Spleen (tissue), 11 donors: Measurements from ENCODE around the gene ZNF92. TPM values are rescaled to one million over a fixed set of nuclear protein-coding genes. Genes with fewer than 3 reads are reported as not detected.
"Not testable (repeated sequence)": the region's sequence is repeated elsewhere in the genome, so short reads cannot be mapped to it uniquely, and the experiment has no call there.

Experiments
- DNase-seq: peaks from one replicate; pipeline ENCODE4 v3.0.0-alpha.2; 2020
- H3K27ac ChIP-seq, 8 donors: fragments of 200-600 bp; sonication (generic) in 7 of 8; 1 replicate in 4 of 8; 2 replicates in 4 of 8; pipeline versions ENCODE4 v1.5.0 to v1.8.0; 2016 to 2021; ENCODE audit warnings: inconsistent platforms in 4 of 8, mild to moderate bottlenecking in 4 of 8, moderate library complexity in 1 of 8
- H3K27me3 ChIP-seq, 7 donors: fragments of 200-600 bp; sonication (generic) in 6 of 7; replicated peaks in 1 of 7; 1 replicate in 4 of 7; 2 replicates in 3 of 7; pipeline versions ENCODE4 v1.5.0 to v1.8.0; 2016 to 2021; ENCODE audit warnings: inconsistent platforms in 3 of 7, mild to moderate bottlenecking in 1 of 7
- H3K36me3 ChIP-seq, 6 donors: fragments of 200-600 bp; sonication (generic) in 5 of 6; 1 replicate in 4 of 6; 2 replicates in 2 of 6; pipeline versions ENCODE4 v1.5.0 to v1.8.0; 2016 to 2021; ENCODE audit warnings: inconsistent platforms in 2 of 6
- H3K4me1 ChIP-seq, 6 donors: fragments of 200-600 bp; sonication (generic) in 5 of 6; 1 replicate in 3 of 6; 2 replicates in 3 of 6; pipeline versions ENCODE4 v1.5.0 to v1.8.0; 2016 to 2021; ENCODE audit warnings: inconsistent platforms in 3 of 6
- H3K4me3 ChIP-seq, 8 donors: fragments of 200-600 bp; sonication (generic) in 7 of 8; 1 replicate in 4 of 8; 2 replicates in 4 of 8; pipeline versions ENCODE4 v1.5.0 to v1.8.0; 2016 to 2021; ENCODE audit warnings: inconsistent platforms in 4 of 8, mild to moderate bottlenecking in 4 of 8, moderate library complexity in 2 of 8
- H3K9me3 ChIP-seq, 8 donors: fragments of 200-600 bp; sonication (generic) in 7 of 8; 1 replicate in 4 of 8; 2 replicates in 4 of 8; pipeline versions ENCODE4 v1.5.0 to v1.8.0; 2016 to 2021; ENCODE audit warnings: inconsistent platforms in 4 of 8
- CTCF ChIP-seq, 11 experiments: fragments of 200-600 bp in 7 of 11; fragments of 450-650 bp in 4 of 11; sonication (generic) in 4 of 11; IDR thresholded peaks in 8 of 11; conservative IDR thresholded peaks in 3 of 11; 1 replicate in 7 of 11; 2 replicates in 4 of 11; pipeline versions ENCODE4 v1.4.0 to v1.8.0; 2016 to 2021; ENCODE audit warnings: antibody characterized with exemption in 11 of 11, inconsistent platforms in 4 of 11, mild to moderate bottlenecking in 1 of 11
- POLR2A ChIP-seq, 3 donors: fragments of 450-650 bp; IDR thresholded peaks; one replicate each; pipeline ENCODE4 v1.5.1; 2017; ENCODE audit warnings: antibody characterized with exemption in 3 of 3, mild to moderate bottlenecking in 1 of 3
- POLR2AphosphoS5 ChIP-seq, 3 donors: sonication (generic); formaldehyde crosslinking; IDR thresholded peaks; one replicate each; pipeline ENCODE4 v1.5.1; 2017; ENCODE audit warnings: antibody characterized with exemption in 3 of 3
- WGBS, 5 donors: extraction: QIAGEN DNeasy Blood & Tissue Kit in 3 of 5; methylation state at CpG; one replicate each; pipeline versions ENCODE4 v1.1.5 to v1.1.7; 2013 to 2018; 5-methylcytosine and 5-hydroxymethylcytosine counted together
- intact Hi-C: fragments of 100-400 bp; cut with DNase I; formaldehyde crosslinking; loops from one replicate; pipeline ENCODE4 v1.15.0; 2023; ENCODE audit warnings: low total_unique reads
- polyA plus RNA-seq, 3 donors: library from polyadenylated mRNA; stranded (reverse); fragments of 200-250 nt; gene quantifications; one replicate each; pipeline ENCODE4 v1.2.1, GENCODE V29; 2013
- total RNA-seq, 7 donors: library from RNA; depleted of rRNA in 3 of 7; stranded (reverse); fragments of >200 nt in 3 of 7; fragmentation: NEBNext Ultra II Directional in 4 of 7; extraction: Animal tissue kit (Norgen Biotek cat#: 25700) in 4 of 7; gene quantifications; one replicate each; pipeline versions ENCODE4 v1.1.0 to v1.2.1, GENCODE V29; 2016 to 2021
- donor health status: healthy with polysubstance abuse.
- donor health status: DM: no; HTN: no; CAD: no; lungs with moderate emphysema.
- donor health status: DM: no; HTN: no; CAD: no.
- donor health status: Bipolar disorder and iron deficiency.
- donor health status: healthy.
- donor health status: DM: no; HTN: no; CAD: no.
- donor health status: DM: yes; HTN: yes; CAD: no.

ZNF92 gene
- total and polyA plus RNA-seq, 10 donors: 6.6 to 23.0 (median 14.1) TPM

DNA sequence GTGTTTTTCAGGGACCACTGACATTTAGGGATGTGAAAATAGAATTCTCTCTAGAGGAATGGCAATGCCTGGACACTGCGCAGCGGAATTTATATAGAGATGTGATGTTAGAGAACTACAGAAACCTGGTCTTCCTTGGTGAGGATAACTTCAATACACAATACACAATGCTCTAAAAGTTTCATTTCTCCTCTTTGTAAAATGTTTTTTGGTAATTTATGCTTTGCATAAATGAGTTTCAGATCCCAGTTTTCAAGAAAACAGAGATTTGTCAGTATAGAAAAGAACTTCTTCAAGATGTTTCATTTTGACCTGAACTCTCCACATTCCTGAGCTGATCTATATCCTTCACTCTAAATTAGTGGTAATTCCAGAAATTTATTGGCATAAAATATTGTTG, 14.2 kb downstream of the ZNF92 start:
- H3K27me3 ChIP-seq: no peaks in the 10 kb centered on the region
- peaks cover 0 to 9% (median 0%) of the 10 kb centered on the region in 8 donors for H3K9me3 ChIP-seq
- H3K27ac ChIP-seq: peak overlapping the region in 6 of 8 donors; percentile 10 to 59 (median 20)
- no peak overlapping the region for H3K4me3 ChIP-seq
- peaks cover 0 to 63% (median 32%) of the 10 kb centered on the region in 6 donors for H3K36me3 ChIP-seq
- TF ChIP-seq POLR2AphosphoS5 (IDR thresholded peaks at IDR 0.05) (no peak), CTCF (IDR thresholded peaks at IDR 0.05 in 8 of 11, conservative IDR thresholded peaks at IDR 0.05 in 3 of 11) (no peak), POLR2A (IDR thresholded peaks at IDR 0.05) (no peak)
- 61 to 89% (median 86%) methylated on average over 2 of the region's 2 CpGs for WGBS, 5 donors
- DNase-seq: no peak
- intact Hi-C loops: no loop called here
- H3K4me1 ChIP-seq: peaks cover 0 to 53% (median 10%) of the 10 kb centered on the region in 6 donors

- WGBS, 5 donors: 65 to 85% (median 80%) methylated on average over 4 of the region's 4 CpGs
Measured at GRCh38 chr7:65390588-65390987, 16.9 kb downstream of the ZNF92 start.

DNA sequence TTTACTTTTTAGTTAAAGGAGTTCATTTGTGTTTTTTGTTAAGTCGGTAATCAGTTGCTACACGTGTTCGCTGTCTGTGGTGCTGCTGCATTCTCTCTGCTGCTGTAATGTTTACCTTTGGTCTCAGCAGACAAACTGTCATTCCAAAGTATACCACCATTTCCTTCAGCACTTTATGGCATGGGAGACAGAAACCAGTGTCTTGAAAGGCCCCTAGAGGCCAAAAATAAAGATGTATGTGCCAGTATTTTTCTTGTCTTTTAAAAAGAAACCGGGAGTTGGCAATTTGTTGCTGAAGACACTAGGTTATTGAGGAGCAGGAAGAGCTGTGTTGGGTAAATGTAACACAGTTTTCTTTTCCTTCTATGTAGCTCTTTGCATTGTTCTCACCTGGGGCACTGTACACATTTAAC, 24.1 kb downstream of the ZNF92 start:
- WGBS, 5 donors: 92 to 98% (median 94%) methylated on average over 4 of the region's 4 CpGs
- intact Hi-C loops: no loop called here

More at GRCh38 chr7:65390588-65390987, 16.9 kb downstream of the ZNF92 start:
- TF ChIP-seq CTCF (IDR thresholded peaks at IDR 0.05 in 8 of 11, conservative IDR thresholded peaks at IDR 0.05 in 3 of 11): no peak
- no peak for TF ChIP-seq POLR2AphosphoS5 (IDR thresholded peaks at IDR 0.05)
- TF ChIP-seq POLR2A (IDR thresholded peaks at IDR 0.05): no peak
- no peaks in the 10 kb centered on the region for H3K27me3 ChIP-seq
- H3K4me3 ChIP-seq: no peak overlapping the region
- H3K36me3 ChIP-seq: peaks cover 0 to 79% (median 34%) of the 10 kb centered on the region in 6 donors
- H3K4me1 ChIP-seq: peaks cover 0 to 27% (median 9%) of the 10 kb centered on the region in 6 donors
- peaks cover 0 to 28% (median 8%) of the 10 kb centered on the region in 8 donors for H3K9me3 ChIP-seq
- intact Hi-C loops: no loop called here
- peak overlapping the region in 1 of 8 donors; percentile 25 for H3K27ac ChIP-seq
- DNase-seq: no peak

GRCh38 chr7:65398671-65399070, 25.0 kb downstream of the ZNF92 start:
- H3K27ac ChIP-seq, H3K4me3 ChIP-seq, DNase-seq, H3K4me1 ChIP-seq, intact Hi-C loops, H3K27me3 ChIP-seq: not testable (repeated sequence)
- WGBS, 5 donors: 87 to 98% (median 96%) methylated on average over 3 of the region's 3 CpGs
- Histone ChIP-seq H3K36me3 (peaks cover 2 to 83% (median 27%) of the 10 kb centered on the region in 6 donors), H3K9me3 (peaks cover 0 to 97% (median 85%) of the 10 kb centered on the region in 8 donors)

More for the DNA sequence above, 24.1 kb downstream of the ZNF92 start:
- H3K27me3 ChIP-seq: no peaks in the 10 kb centered on the region
- H3K9me3 ChIP-seq: peaks cover 0 to 92% (median 76%) of the 10 kb centered on the region in 8 donors
- no peak overlapping the region for H3K4me3 ChIP-seq
- no peak for TF ChIP-seq POLR2AphosphoS5 (IDR thresholded peaks at IDR 0.05)
- TF ChIP-seq POLR2A (IDR thresholded peaks at IDR 0.05): no peak
- no peak for TF ChIP-seq CTCF (IDR thresholded peaks at IDR 0.05 in 8 of 11, conservative IDR thresholded peaks at IDR 0.05 in 3 of 11)
- peaks cover 2 to 92% (median 30%) of the 10 kb centered on the region in 6 donors for H3K36me3 ChIP-seq
- DNase-seq: no peak
- no peaks in the 10 kb centered on the region for H3K4me1 ChIP-seq
- no peak overlapping the region for H3K27ac ChIP-seq

GRCh38 chr7:65399101-65399500, 25.4 kb downstream of the ZNF92 start:
- not testable (repeated sequence) for H3K4me1 ChIP-seq
- peaks cover 2 to 99% (median 90%) of the 10 kb centered on the region in 8 donors for H3K9me3 ChIP-seq

More at GRCh38 chr7:65399101-65399500, 25.4 kb downstream of the ZNF92 start:
- H3K27ac ChIP-seq, DNase-seq, H3K4me3 ChIP-seq, intact Hi-C loops, H3K27me3 ChIP-seq: not testable (repeated sequence)
- WGBS, 5 donors: 97 to 100% (median 97%) methylated on average over 1 of the region's 1 CpG
- H3K36me3 ChIP-seq: peaks cover 2 to 82% (median 27%) of the 10 kb centered on the region in 6 donors
